HUES48 (cell line): ENCODE measurements around the gene ABCA10.
"Not testable (repeated sequence)": the region's sequence is repeated elsewhere in the genome, so short reads cannot be mapped to it uniquely, and the experiment has no call there.

Experiments used
- H3K27ac ChIP-seq: one replicate; pipeline ENCODE4 v1.7.0; 2013; ENCODE audit warnings: low read depth, low read length, inconsistent platforms
- H3K27me3 ChIP-seq: 2 replicates; pipeline ENCODE4 v1.6.1; 2013; ENCODE audit warnings: mild to moderate bottlenecking, low read length; ENCODE audit not compliant: control insufficient read depth, insufficient read depth
- H3K36me3 ChIP-seq: 2 replicates; pipeline ENCODE4 v1.6.1; 2013; ENCODE audit warnings: low read length; ENCODE audit not compliant: control insufficient read depth, insufficient read depth
- H3K4me1 ChIP-seq: 2 replicates; pipeline ENCODE4 v1.6.1; 2013; ENCODE audit warnings: mild to moderate bottlenecking, low read length; ENCODE audit not compliant: control insufficient read depth, insufficient read depth
- H3K4me3 ChIP-seq: 2 replicates; pipeline ENCODE4 v1.5.1; 2013; ENCODE audit warnings: mild to moderate bottlenecking, low read depth, low read length
- H3K9ac ChIP-seq: 2 replicates; pipeline ENCODE4 v1.6.1; 2013; ENCODE audit warnings: mild to moderate bottlenecking, low read depth, low read length, moderate library complexity
- H3K9me3 ChIP-seq: 2 replicates; pipeline ENCODE4 v1.6.1; 2013; ENCODE audit warnings: low read length; ENCODE audit not compliant: control insufficient read depth, insufficient read depth

ABCA10 gene

DNA sequence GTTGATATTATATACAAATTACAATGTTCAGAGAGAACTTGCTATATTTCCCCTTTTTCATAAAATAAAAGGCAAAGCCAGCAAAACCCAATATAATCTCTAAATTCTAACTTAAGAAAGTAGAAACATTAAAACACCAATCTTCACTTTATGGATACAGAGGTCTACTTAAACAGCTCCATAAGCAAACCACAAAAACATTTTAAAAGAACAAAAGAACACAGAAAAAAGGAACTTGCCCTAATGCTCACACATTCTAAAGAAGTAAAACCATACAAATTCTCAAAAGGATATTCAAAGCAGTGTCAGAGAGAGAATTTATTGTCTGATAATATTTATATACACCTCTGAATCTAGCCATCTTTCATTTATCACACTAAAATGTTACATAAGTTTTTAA is 606 bp downstream of the ABCA10 start:
- no peaks in the 10 kb centered on the region for H3K9me3 ChIP-seq
- H3K4me3 ChIP-seq = no peak overlapping the region
- H3K27ac ChIP-seq = no peak overlapping the region
- H3K36me3 ChIP-seq = no peaks in the 10 kb centered on the region
- H3K27me3 ChIP-seq = no peaks in the 10 kb centered on the region
- H3K9ac ChIP-seq = no peak overlapping the region
- no peaks in the 10 kb centered on the region for H3K4me1 ChIP-seq

DNA sequence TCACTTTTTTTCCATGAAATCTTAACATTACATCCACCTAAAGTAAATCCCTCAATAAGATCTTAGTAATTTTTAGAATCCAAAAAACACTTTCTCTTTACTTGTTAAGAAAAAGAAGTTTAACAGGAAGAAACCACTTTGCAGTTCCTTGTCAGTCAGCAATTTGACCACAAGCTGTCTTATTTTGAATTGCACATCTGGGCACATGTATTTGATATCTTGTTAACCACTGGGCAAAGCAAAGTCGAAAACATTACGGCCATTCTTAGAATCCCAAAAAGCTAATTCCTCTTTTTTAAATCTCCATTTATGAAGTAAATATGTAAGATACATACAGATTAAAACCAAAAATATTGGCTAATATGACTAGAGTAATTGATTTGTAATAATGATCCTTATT is 1.1 kb downstream of the ABCA10 start:
- Histone ChIP-seq H3K9me3 (no peaks in the 10 kb centered on the region), H3K27me3 (no peaks in the 10 kb centered on the region), H3K4me3 (no peak overlapping the region), H3K4me1 (no peaks in the 10 kb centered on the region), H3K36me3 (no peaks in the 10 kb centered on the region), H3K27ac (no peak overlapping the region), H3K9ac (no peak overlapping the region)

DNA sequence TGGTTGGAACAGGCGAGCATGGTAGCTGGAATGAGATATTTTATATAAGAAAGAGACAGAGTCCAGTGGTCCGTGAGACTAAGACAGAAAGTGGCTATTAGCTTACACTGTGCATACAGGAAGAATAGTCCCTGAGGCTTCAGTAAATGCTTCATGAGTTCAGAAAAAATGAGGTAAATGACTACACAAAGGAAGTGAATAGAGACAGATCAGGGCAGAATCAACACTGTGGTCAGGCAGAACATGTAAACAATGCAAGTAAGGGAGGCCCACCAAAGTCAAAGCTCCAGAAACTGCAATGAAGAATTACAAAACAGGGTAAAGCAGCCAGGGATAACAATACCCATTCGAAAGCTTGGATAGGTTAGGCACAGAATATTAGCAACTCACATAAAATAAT is 4.8 kb downstream of the ABCA10 start:
- Histone ChIP-seq H3K9me3 (no peaks in the 10 kb centered on the region), H3K4me1 (no peaks in the 10 kb centered on the region), H3K27ac (no peak overlapping the region), H3K9ac (no peak overlapping the region), H3K4me3 (no peak overlapping the region), H3K27me3 (no peaks in the 10 kb centered on the region), H3K36me3 (no peaks in the 10 kb centered on the region)

DNA sequence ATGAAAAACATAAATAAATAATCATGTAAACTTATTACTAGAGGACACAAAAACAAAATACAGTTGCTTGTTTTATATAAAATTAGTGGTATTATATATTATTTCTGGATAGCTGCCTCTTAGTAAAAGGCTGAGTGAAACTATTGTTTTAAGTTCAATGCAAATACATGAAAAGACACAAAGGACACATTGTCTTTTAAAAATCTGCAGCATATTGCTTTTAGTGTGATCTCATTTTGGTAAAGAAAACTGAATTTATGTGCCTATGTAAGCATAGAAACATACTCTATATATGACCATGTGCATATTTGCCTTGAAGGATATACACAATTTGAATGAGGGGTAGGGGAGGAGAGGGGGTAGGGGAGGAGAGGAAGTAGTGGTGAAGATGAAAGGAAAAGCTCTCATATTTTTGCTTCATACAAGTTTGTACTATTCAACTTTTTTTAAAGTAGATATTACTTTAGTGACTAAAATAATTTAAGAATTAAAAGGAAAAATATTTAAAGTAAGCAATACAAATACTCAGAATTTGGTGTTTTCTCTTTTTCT is 5.8 kb downstream of the ABCA10 start:
- no peaks in the 10 kb centered on the region for H3K4me1 ChIP-seq
- no peaks in the 10 kb centered on the region for H3K27me3 ChIP-seq
- no peaks in the 10 kb centered on the region for H3K36me3 ChIP-seq
- H3K9me3 ChIP-seq = no peaks in the 10 kb centered on the region
- no peak overlapping the region for H3K4me3 ChIP-seq
- no peak overlapping the region for H3K9ac ChIP-seq
- H3K27ac ChIP-seq = no peak overlapping the region

DNA sequence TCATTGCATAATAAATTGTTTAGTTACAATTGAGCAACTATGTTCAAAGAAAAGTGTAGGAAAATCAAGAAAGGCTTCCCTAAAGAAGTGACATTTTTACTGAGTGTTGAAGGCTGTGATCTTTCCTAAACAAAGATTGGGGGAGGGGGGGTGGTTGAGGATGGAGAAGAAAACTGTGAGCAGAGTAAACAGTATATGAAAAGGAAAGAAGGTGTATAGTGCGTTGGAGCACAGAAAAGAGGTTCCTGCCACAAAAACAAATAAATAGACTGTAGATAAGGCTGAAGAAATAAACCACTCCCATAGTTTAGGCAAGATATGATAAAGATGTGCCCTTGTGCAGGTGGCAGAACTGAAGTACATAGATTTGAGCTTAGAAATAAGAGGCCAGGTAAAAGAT is 8.5 kb downstream of the ABCA10 start:
- Histone ChIP-seq H3K9ac (no peak overlapping the region), H3K27me3 (no peaks in the 10 kb centered on the region), H3K4me1 (no peaks in the 10 kb centered on the region), H3K36me3 (no peaks in the 10 kb centered on the region), H3K9me3 (no peaks in the 10 kb centered on the region), H3K27ac (no peak overlapping the region), H3K4me3 (no peak overlapping the region)

DNA sequence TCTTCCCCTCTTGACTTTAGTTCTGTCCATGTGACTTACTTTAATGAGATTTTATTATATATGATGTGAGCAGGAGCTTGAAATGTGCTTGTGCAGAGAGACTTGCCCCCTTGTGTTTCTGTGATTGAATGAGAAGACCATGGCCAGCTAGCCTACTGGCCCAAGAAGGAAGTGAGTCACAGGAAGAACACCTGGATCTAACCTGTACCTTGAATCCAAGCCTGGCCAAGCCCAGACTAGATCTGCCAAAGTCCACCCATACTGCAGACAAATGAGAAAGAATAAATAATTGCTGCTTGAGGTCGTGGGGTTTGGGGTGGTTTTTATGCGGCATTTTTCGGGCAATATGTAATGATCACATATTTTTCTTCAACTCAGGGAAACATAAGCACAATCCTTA is 9.6 kb downstream of the ABCA10 start:
- no peak overlapping the region for H3K4me3 ChIP-seq
- no peak overlapping the region for H3K9ac ChIP-seq
- H3K36me3 ChIP-seq = no peaks in the 10 kb centered on the region
- H3K4me1 ChIP-seq = no peaks in the 10 kb centered on the region
- H3K27me3 ChIP-seq = no peaks in the 10 kb centered on the region
- H3K9me3 ChIP-seq = no peaks in the 10 kb centered on the region
- H3K27ac ChIP-seq = no peak overlapping the region

DNA sequence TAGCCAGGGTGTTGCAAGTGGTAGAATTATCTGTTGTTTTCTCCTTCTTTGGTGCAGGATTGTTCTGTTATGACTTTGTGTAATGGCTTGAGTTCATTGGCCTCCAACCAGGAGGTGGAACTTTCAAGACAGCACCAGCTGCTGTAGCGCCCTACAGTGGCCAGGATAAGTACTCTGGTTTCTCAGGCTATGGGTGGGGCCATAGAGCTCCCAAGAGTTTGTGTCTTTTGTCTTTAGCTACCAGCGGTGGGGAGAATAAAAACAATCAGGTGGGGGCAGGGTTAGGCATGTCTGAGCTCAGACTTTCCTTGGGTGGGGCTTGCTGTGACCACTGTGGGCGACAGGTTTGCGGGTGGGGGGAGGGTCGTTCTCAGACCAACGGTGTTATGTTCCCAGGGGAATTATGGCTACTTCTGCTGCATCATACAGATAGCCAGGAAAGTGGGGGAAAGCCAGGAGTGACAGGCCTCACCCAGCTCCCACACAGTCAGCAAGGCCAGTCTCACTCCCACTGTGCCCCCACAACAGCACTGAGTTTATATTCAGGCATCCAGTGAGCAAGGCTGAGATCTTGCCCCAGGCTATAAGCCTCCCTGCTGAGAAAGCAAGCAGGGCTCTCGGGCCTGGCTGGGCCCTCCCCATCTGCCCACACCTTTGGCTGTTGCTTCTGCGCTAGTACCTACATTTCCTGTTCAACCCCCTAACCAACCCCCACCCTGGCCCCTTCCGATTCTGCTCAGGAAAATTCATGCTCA is 15.4 kb downstream of the ABCA10 start:
- H3K36me3 ChIP-seq = no peaks in the 10 kb centered on the region

DNA sequence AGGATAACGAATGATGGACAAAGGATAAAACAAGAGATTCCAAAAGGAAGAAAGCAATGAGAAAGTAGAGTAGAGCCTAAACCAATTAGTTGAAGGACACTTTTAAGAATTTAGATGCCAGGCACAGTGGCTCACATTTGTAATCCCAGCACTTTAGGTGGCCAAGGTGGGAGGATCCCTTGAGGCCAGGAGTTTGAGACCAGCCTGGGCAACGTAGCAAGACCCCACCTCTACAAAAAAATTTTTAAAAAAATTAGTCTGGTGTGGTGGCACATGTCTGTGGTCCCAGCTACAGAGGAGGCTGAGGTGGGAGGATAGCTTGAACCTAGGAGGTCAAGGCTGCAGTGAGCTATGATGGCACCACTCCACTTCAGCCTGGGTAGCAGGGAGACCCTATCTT is 20.0 kb downstream of the ABCA10 start:
- Histone ChIP-seq H3K9ac (no peak overlapping the region), H3K27me3 (no peaks in the 10 kb centered on the region), H3K9me3 (no peaks in the 10 kb centered on the region), H3K4me3 (no peak overlapping the region), H3K4me1 (peaks cover 6% of the 10 kb centered on the region), H3K36me3 (no peaks in the 10 kb centered on the region), H3K27ac (no peak overlapping the region)

More for the DNA sequence above, 15.4 kb downstream of the ABCA10 start:
- H3K4me3 ChIP-seq = no peak overlapping the region
- no peaks in the 10 kb centered on the region for H3K9me3 ChIP-seq
- H3K27ac ChIP-seq = no peak overlapping the region
- no peak overlapping the region for H3K9ac ChIP-seq
- peaks cover 6% of the 10 kb centered on the region for H3K4me1 ChIP-seq
- H3K27me3 ChIP-seq = no peaks in the 10 kb centered on the region

DNA sequence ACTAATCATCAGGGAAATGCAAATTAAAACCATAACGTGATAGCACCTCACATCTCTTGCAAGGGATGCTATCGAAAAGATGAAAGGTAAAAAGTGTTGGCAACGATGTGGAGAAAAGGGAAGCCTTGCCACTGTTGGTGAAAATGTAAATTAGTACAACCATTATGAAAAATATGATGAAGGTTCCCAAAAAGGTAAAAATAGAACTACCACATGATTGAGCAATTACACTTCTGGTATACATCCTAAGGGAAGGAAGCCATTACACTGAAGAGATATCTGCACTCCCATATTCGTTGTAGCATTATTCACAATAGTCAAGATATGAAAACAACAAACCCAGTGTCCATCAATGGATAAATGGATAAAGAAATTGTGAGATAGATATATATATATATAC is 21.5 kb downstream of the ABCA10 start:
- H3K4me3 ChIP-seq = no peak overlapping the region
- H3K36me3 ChIP-seq = no peaks in the 10 kb centered on the region
- H3K4me1 ChIP-seq = no peaks in the 10 kb centered on the region
- no peak overlapping the region for H3K9ac ChIP-seq
- H3K27me3 ChIP-seq = no peaks in the 10 kb centered on the region
- no peak overlapping the region for H3K27ac ChIP-seq
- H3K9me3 ChIP-seq = no peaks in the 10 kb centered on the region

DNA sequence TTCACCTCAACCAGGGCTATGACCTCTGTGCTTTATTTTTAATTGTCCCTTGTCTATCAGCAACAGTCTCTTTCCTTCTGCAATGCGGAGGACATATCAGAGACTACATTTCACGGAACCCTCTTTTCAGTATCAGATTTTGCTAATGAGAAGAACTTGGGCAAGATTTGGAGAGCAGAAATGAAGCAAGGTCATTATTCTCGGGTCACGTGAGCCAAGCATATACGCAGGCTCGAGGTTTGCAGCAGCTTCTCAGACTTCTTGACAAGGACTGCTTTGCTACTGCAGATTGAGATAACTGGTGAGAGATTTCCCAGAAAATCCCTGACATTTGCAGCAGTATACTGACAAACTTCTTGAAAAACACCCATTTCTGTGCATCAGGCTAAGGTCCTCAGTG is 30.4 kb downstream of the ABCA10 start:
- no peaks in the 10 kb centered on the region for H3K9me3 ChIP-seq
- no peak overlapping the region for H3K9ac ChIP-seq
- H3K27ac ChIP-seq = no peak overlapping the region
- no peak overlapping the region for H3K4me3 ChIP-seq
- no peaks in the 10 kb centered on the region for H3K36me3 ChIP-seq
- no peaks in the 10 kb centered on the region for H3K4me1 ChIP-seq
- no peaks in the 10 kb centered on the region for H3K27me3 ChIP-seq

DNA sequence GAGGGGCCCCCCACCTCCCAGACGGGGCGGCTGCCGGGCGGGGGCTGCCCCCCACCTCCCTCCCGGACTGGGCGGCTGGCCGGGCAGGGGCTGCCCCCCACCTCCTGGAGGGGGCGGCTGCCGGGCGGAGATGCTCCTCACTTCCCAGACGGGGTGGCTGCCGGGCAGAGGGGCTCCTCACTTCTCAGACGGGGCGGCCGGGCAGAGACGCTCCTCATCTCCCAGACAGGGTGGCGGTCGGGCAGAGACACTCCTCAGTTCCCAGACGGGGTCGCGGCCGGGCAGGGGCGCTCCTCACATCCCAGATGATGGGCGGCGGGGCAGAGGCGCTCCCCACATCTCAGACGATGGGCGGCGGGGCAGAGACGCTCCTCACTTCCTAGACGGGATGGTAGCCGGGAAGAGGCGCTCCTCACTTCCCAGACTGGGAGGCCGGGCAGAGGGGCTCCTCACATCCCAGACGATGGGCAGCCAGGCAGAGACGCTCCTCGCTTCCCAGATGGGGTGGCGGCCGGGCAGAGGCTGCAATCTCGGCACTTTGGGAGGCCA is 32.4 kb downstream of the ABCA10 start:
- H3K36me3 ChIP-seq, H3K4me1 ChIP-seq, H3K9ac ChIP-seq, H3K4me3 ChIP-seq, H3K27me3 ChIP-seq, H3K9me3 ChIP-seq, H3K27ac ChIP-seq: not testable (repeated sequence)
